ENCODE measurements around the gene TMEM235. TPM values are rescaled to one million over a fixed set of nuclear protein-coding genes. Genes with fewer than 3 reads are reported as not detected.

Gene TMEM235
- total and polyA plus RNA-seq, 9 of the 15 experiments (the other 6 are each of a cell fraction or from before 2014, with no cell fraction given) = not detected

DNA sequence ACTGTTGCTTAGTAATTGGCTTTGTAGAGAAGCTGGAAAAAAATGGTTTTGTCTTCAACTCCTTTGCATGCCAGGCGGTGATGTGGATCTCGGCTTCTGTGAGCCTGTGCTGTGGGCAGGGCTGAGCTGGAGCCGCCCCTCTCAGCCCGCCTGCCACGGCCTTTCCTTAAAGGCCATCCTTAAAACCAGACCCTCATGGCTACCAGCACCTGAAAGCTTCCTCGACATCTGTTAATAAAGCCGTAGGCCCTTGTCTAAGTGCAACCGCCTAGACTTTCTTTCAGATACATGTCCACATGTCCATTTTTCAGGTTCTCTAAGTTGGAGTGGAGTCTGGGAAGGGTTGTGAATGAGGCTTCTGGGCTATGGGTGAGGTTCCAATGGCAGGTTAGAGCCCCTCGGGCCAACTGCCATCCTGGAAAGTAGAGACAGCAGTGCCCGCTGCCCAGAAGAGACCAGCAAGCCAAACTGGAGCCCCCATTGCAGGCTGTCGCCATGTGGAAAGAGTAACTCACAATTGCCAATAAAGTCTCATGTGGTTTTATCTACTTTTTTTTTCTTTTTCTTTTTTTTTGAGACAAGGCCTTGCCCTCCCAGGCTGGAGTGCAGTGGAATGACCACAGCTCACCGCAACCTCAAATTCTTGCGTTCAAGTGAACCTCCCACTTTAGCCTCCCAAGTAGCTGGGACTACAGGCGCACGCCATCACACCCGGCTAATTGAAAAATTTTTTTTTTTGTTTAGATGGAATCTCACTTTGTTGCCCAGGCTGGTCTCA lies 6.2 kb upstream of the TMEM235 start (continued):
- TF ChIP-seq ZNF140 (CRISPR knock-in tag; IDR thresholded peaks at IDR 0.05) = no peak
- no peak for TF ChIP-seq ETS1 (conservative IDR thresholded peaks at IDR 0.05; ENCODE audit: control insufficient read depth, low read depth, low read length)
- TF ChIP-seq POLR2G (IDR thresholded peaks at IDR 0.05; ENCODE audit: low read depth, low read length) = peak; percentile 48
- no peak for TF ChIP-seq SAFB (IDR thresholded peaks at IDR 0.05; ENCODE audit: borderline replicate concordance, low read depth, low read length)
- no peak for TF ChIP-seq HNRNPLL (IDR thresholded peaks at IDR 0.05; ENCODE audit: low read depth, low read length, poor library complexity, severe bottlenecking)
- no peak for TF ChIP-seq ZBTB1 (CRISPR knock-in tag; IDR thresholded peaks at IDR 0.05; ENCODE audit: borderline replicate concordance, low read depth)
- TF ChIP-seq ZSCAN32 (CRISPR knock-in tag; IDR thresholded peaks at IDR 0.05) = no peak
- TF ChIP-seq ARID3B (CRISPR knock-in tag; IDR thresholded peaks at IDR 0.05; ENCODE audit: borderline replicate concordance) = no peak
- no peak for TF ChIP-seq CREB3L1 (IDR thresholded peaks at IDR 0.05; ENCODE audit: borderline replicate concordance, low read depth)
- no peak for TF ChIP-seq THRB (CRISPR knock-in tag; conservative IDR thresholded peaks at IDR 0.05)
- TF ChIP-seq HDAC8 (tag; IDR thresholded peaks at IDR 0.05) = no peak
- 0 out of 2 replicates have a peak, but pooled peaks have one; percentile 15 for TF ChIP-seq CHD2 (IDR thresholded peaks at IDR 0.05; ENCODE audit: low read depth, low read length)
- no peak for TF ChIP-seq GABPB1 (CRISPR knock-in tag; IDR thresholded peaks at IDR 0.05)
- no peak for TF ChIP-seq POLR3A (IDR thresholded peaks at IDR 0.05; ENCODE audit: borderline replicate concordance, extremely low read depth, insufficient read depth, insufficient read length)
- no peak for TF ChIP-seq ZNF146 (CRISPR knock-in tag; IDR thresholded peaks at IDR 0.05; ENCODE audit: unreplicated experiment)
- TF ChIP-seq ZNF740 (CRISPR knock-in tag; IDR thresholded peaks at IDR 0.05) = no peak
- no peak for TF ChIP-seq ZNF740 (tag; IDR thresholded peaks at IDR 0.05)
- no peak for TF ChIP-seq DIDO1 (tag; IDR thresholded peaks at IDR 0.05; ENCODE audit: low read depth)
- no peak for TF ChIP-seq NFRKB (IDR thresholded peaks at IDR 0.05; ENCODE audit: low read depth)
- TF ChIP-seq YBX1 (IDR thresholded peaks at IDR 0.05) = no peak
- no peak for TF ChIP-seq FOXK1 (CRISPR knock-in tag; IDR thresholded peaks at IDR 0.05; ENCODE audit: borderline replicate concordance)
- TF ChIP-seq EP400 (IDR thresholded peaks at IDR 0.05) = no peak
